ENCODE data around the gene LPAR4. TPM values are rescaled to one million over a fixed set of nuclear protein-coding genes. Genes with fewer than 3 reads are reported as not detected.
A peak's percentile ranks its signal among the peaks of the same experiment; 100 is the strongest.

LPAR4 gene
- total RNA-seq, 1 donor from 2014 or later = not detected

DNA sequence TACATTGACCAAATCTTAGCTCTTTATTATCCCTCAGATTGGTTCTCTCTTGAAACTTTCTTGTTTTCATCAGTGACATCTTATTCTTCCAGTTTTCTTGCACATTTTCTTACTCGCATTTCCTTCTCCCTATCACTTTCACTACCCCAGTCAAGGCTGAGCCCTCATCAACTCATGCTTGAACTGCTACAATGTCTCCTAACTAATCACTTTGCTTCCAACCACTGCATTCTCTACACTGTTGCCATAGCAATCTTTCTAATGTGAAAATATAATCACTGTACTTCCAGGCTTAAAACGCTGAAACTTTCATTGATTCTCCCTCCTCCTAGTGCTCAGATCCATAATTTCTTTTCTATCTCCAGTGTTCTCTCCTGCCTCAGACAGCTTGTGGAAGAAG lies 22.2 kb upstream of the LPAR4 start:
- no peak overlapping the region for H3K4me3 ChIP-seq (ENCODE audit: low read depth, low read length)
- H3K36me3 ChIP-seq (ENCODE audit: control insufficient read depth, insufficient read depth, low read length) = no peaks in the 10 kb centered on the region
- DNase-seq (ENCODE audit: low read depth) = no peak
- TF ChIP-seq CTCF (IDR thresholded peaks at IDR 0.05; ENCODE audit: insufficient read depth, low read length, poor library complexity, severe bottlenecking) = no peak
- H3K27me3 ChIP-seq (ENCODE audit: control insufficient read depth, insufficient read depth, low read length) = no peaks in the 10 kb centered on the region

DNA sequence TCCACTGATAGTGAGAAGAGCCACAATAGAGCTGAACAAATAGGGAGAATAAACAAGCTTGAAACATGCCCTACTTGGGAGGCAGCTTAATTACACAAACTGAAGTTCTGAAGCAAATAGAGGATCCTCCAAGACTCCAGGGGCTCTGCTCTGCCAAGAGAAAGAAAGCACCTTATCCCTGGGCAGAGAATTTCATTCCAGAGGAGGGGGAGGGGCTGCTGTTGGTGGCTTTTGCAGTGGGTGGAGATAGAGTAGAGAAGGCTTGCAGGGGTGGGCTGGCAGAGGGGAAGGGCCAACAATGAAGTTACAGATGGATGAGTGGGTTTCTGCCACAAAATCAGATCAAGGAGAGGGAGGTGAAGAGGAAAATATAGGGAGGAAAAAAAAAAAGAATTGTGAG lies 1.0 kb upstream of the LPAR4 start:
- Histone ChIP-seq H3K36me3 (ENCODE audit: control insufficient read depth, insufficient read depth, low read length) (no peaks in the 10 kb centered on the region), H3K4me3 (ENCODE audit: low read depth, low read length) (no peak overlapping the region), H3K27me3 (ENCODE audit: control insufficient read depth, insufficient read depth, low read length) (no peaks in the 10 kb centered on the region)
- no peak for TF ChIP-seq CTCF (IDR thresholded peaks at IDR 0.05; ENCODE audit: insufficient read depth, low read length, poor library complexity, severe bottlenecking)
- DNase-seq (ENCODE audit: low read depth) = no peak

- no peaks in the 10 kb centered on the region for H3K36me3 ChIP-seq (ENCODE audit: control insufficient read depth, insufficient read depth, low read length)
- H3K27me3 ChIP-seq (ENCODE audit: control insufficient read depth, insufficient read depth, low read length) = no peaks in the 10 kb centered on the region
- H3K4me3 ChIP-seq (ENCODE audit: low read depth, low read length) = peak overlapping the region; percentile 37
- TF ChIP-seq CTCF (IDR thresholded peaks at IDR 0.05; ENCODE audit: insufficient read depth, low read length, poor library complexity, severe bottlenecking) = no peak
- DNase-seq (ENCODE audit: low read depth) = no peak
Measured at GRCh38 chrX:78747971-78748370, 451 bp downstream of the LPAR4 start.

DNA sequence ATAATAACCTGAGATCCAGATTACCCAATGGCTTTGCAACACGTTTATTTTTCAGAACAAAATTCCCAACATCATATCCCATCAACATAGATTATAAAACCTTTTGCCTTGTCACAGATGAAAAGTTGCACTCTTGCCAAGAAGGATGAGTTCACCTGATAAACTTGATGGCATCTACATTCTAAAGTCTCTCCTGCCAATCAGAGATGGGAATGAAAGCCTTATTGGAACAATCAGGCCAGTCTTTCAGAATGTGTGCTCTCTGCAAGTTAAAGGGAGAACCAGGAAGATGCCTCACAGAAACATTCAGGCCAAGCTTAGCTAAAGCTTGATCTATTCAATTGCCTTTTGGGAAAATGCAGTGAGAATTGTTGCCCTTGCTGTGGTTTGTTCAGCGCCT lies 1.3 kb downstream of the LPAR4 start:
- no peaks in the 10 kb centered on the region for H3K36me3 ChIP-seq (ENCODE audit: control insufficient read depth, insufficient read depth, low read length)
- no peak for TF ChIP-seq CTCF (IDR thresholded peaks at IDR 0.05; ENCODE audit: insufficient read depth, low read length, poor library complexity, severe bottlenecking)
- H3K4me3 ChIP-seq (ENCODE audit: low read depth, low read length) = no peak overlapping the region
- H3K27me3 ChIP-seq (ENCODE audit: control insufficient read depth, insufficient read depth, low read length) = no peaks in the 10 kb centered on the region
- no peak for DNase-seq (ENCODE audit: low read depth)

DNA sequence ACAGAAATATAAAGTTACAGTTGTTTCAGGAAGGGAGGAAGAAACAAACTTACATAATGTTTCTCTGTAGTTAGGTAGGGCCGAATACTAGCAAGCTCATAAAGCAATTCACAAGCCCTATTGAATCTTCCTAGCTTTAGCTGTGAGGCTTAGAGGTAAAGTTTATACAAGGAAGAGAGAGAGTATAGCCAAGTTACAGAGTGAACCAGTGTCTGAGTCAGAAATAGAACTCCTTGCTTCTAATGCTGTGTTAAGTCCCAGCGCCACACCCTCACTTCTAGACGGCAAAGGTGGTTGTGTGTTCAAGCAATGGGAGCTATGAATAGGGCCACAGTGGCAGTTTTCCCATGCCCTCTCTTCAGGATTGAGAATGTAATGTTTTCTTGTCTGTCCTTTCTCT lies 6.1 kb downstream of the LPAR4 start:
- no peaks in the 10 kb centered on the region for H3K27me3 ChIP-seq (ENCODE audit: control insufficient read depth, insufficient read depth, low read length)
- TF ChIP-seq CTCF (IDR thresholded peaks at IDR 0.05; ENCODE audit: insufficient read depth, low read length, poor library complexity, severe bottlenecking) = no peak
- no peaks in the 10 kb centered on the region for H3K36me3 ChIP-seq (ENCODE audit: control insufficient read depth, insufficient read depth, low read length)
- no peak overlapping the region for H3K4me3 ChIP-seq (ENCODE audit: low read depth, low read length)
- no peak for DNase-seq (ENCODE audit: low read depth)

DNA sequence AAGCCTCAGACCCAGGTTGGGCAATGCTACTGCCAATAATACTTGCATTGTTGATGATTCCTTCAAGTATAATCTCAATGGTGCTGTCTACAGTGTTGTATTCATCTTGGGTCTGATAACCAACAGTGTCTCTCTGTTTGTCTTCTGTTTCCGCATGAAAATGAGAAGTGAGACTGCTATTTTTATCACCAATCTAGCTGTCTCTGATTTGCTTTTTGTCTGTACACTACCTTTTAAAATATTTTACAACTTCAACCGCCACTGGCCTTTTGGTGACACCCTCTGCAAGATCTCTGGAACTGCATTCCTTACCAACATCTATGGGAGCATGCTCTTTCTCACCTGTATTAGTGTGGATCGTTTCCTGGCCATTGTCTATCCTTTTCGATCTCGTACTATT lies 7.4 kb downstream of the LPAR4 start:
- Histone ChIP-seq H3K27me3 (ENCODE audit: control insufficient read depth, insufficient read depth, low read length) (no peaks in the 10 kb centered on the region), H3K4me3 (ENCODE audit: low read depth, low read length) (no peak overlapping the region), H3K36me3 (ENCODE audit: control insufficient read depth, insufficient read depth, low read length) (no peaks in the 10 kb centered on the region)
- no peak for TF ChIP-seq CTCF (IDR thresholded peaks at IDR 0.05; ENCODE audit: insufficient read depth, low read length, poor library complexity, severe bottlenecking)
- no peak for DNase-seq (ENCODE audit: low read depth)

All from kidney epithelial cell (primary cell).